Trophoblast cell (in vitro differentiated cells and primary cell): ENCODE results near the gene BCDIN3D.

Experiments used
- DNase-seq, 2 donors: peaks; one replicate each; pipeline ENCODE4 v3.0.0-alpha.2; 2016
- H2AFZ ChIP-seq: 2 replicates; pipeline ENCODE4 v1.6.1; 2013; ENCODE audit warnings: low read length, moderate library complexity, mild to moderate bottlenecking; ENCODE audit not compliant: insufficient read depth, poor library complexity
- H2AK5ac ChIP-seq: 2 replicates; pipeline ENCODE4 v1.6.1; 2013; ENCODE audit warnings: mild to moderate bottlenecking, low read length
- H2BK120ac ChIP-seq: 2 replicates; pipeline ENCODE4 v1.6.1; 2013; ENCODE audit warnings: low read length, mild to moderate bottlenecking, moderate library complexity; ENCODE audit not compliant: insufficient read depth, poor library complexity
- H2BK12ac ChIP-seq: 2 replicates; pipeline ENCODE4 v1.6.1; 2013; ENCODE audit warnings: mild to moderate bottlenecking, low read length, moderate library complexity
- H2BK5ac ChIP-seq: 2 replicates; pipeline ENCODE4 v1.6.1; 2013; ENCODE audit warnings: low read length, low read depth, moderate library complexity, mild to moderate bottlenecking; ENCODE audit not compliant: poor library complexity
- H3K14ac ChIP-seq: 2 replicates; pipeline ENCODE4 v1.6.1; 2013; ENCODE audit warnings: mild to moderate bottlenecking, low read length
- H3K18ac ChIP-seq: 2 replicates; pipeline ENCODE4 v1.6.1; 2013; ENCODE audit warnings: mild to moderate bottlenecking, low read length
- H3K23ac ChIP-seq: 2 replicates; pipeline ENCODE4 v1.6.1; 2013; ENCODE audit warnings: low read length
- H3K27ac ChIP-seq: 2 replicates; pipeline ENCODE4 v1.5.1; 2013; ENCODE audit warnings: low read depth, mild to moderate bottlenecking, inconsistent platforms, low read length, moderate library complexity
- H3K27me3 ChIP-seq: 2 replicates; pipeline ENCODE4 v1.6.1; 2013; ENCODE audit warnings: inconsistent platforms, mild to moderate bottlenecking, low read length, moderate library complexity; ENCODE audit not compliant: insufficient read depth
- H3K36me3 ChIP-seq, 2 experiments: 1 replicate in 1 of 2; 2 replicates in 1 of 2; pipeline ENCODE4 v1.6.1; 2013; ENCODE audit warnings: low read length in 2 of 2, mild to moderate bottlenecking in 2 of 2, moderate library complexity in 1 of 2; ENCODE audit not compliant: insufficient read depth in 2 of 2, control insufficient read depth in 1 of 2
- H3K4ac ChIP-seq: 2 replicates; pipeline ENCODE4 v1.6.1; 2013; ENCODE audit warnings: low read depth, mild to moderate bottlenecking, low read length, moderate library complexity
- H3K4me1 ChIP-seq, 2 experiments: 1 replicate in 1 of 2; 2 replicates in 1 of 2; pipeline ENCODE4 v1.6.1; 2013; ENCODE audit warnings: low read length in 2 of 2, mild to moderate bottlenecking in 2 of 2, moderate library complexity in 1 of 2; ENCODE audit not compliant: insufficient read depth in 2 of 2, control insufficient read depth in 1 of 2
- H3K4me2 ChIP-seq: 2 replicates; pipeline ENCODE4 v1.6.1; 2013; ENCODE audit warnings: inconsistent platforms, mild to moderate bottlenecking, low read length, moderate library complexity
- H3K4me3 ChIP-seq: 2 replicates; pipeline ENCODE4 v1.5.1; 2013; ENCODE audit warnings: mild to moderate bottlenecking, low read depth, low read length, inconsistent platforms
- H3K79me1 ChIP-seq: one replicate; pipeline ENCODE4 v1.6.1; 2013; ENCODE audit warnings: low read length
- H3K79me2 ChIP-seq: 2 replicates; pipeline ENCODE4 v1.6.1; 2013; ENCODE audit warnings: low read length, mild to moderate bottlenecking; ENCODE audit not compliant: control insufficient read depth, insufficient read depth, poor library complexity
- H3K9ac ChIP-seq: 2 replicates; pipeline ENCODE4 v1.6.1; 2013; ENCODE audit warnings: mild to moderate bottlenecking, low read length
- H3K9me3 ChIP-seq: 2 replicates; pipeline ENCODE4 v1.6.1; 2013; ENCODE audit warnings: low read depth, mild to moderate bottlenecking, control low read depth, inconsistent platforms, low read length; ENCODE audit not compliant: insufficient read depth
- H4K12ac ChIP-seq: 2 replicates; pipeline ENCODE4 v1.6.1; 2013; ENCODE audit warnings: low read depth, mild to moderate bottlenecking, low read length, moderate library complexity
- H4K8ac ChIP-seq: 2 replicates; pipeline ENCODE4 v1.6.1; 2013; ENCODE audit warnings: low read depth, mild to moderate bottlenecking, low read length, moderate library complexity
- H4K91ac ChIP-seq: one replicate; pipeline ENCODE4 v1.6.1; 2013; ENCODE audit warnings: low read depth, mild to moderate bottlenecking, low read length, moderate library complexity
- WGBS: extraction: QIAGEN DNeasy Blood & Tissue Kit; methylation state at CpG from one replicate; pipeline ENCODE4 v1.1.7; 2013; ENCODE audit warnings: missing lambda C conversion rate; ENCODE audit not compliant: insufficient read length, insufficient coverage; ENCODE audit errors: extremely low coverage; 5-methylcytosine and 5-hydroxymethylcytosine counted together

The BCDIN3D gene

DNA sequence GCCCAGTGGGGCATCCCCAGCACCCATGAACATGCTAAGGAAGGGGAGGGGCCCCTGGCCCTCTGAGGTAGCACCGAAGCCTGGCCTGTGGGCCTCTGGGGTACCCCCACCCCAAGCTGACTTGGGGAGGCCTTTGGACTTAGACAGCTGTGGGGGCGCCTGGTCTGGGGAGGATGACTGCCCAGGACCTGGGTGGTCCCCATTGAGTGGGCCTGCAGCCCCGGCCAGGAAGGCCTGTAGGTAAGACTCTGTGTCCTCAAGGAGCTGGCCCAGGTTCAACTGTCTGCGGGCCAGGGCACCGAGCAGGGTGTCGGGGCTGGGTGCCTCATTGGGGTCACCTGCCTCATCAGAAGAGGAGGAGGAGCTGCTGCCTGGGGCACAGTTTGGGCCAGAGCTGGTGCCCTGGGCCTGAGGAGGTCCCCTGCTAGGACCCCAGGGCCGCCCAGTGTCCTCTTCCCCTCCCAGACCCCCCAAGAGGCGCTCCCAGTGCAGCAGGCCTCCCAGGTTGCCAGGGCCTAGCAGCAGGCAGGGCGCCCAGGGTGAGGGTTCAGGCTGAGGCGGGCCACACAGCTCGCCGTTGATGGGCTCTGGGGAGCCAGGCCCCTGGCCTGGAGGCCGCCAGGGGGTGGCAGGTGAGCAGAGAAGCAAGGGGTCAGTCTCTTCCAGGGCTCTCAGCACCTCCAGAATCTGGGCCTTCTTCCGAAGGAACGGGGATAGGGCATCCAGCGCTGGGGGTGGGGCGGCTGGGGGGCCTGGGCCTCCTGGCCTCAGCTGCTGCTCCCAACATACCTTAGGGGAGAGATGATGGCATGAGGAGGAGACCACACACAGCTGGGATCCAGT lies 46.1 kb downstream of the BCDIN3D start:
- Histone ChIP-seq H3K79me1 (no peaks in the 10 kb centered on the region), H3K36me3 (peaks cover 74 to 77% of the 10 kb centered on the region in 2 experiments), H2BK5ac (no peak overlapping the region), H4K8ac (no peak overlapping the region), H4K91ac (no peak overlapping the region), H3K9me3 (peaks cover 3% of the 10 kb centered on the region), H3K18ac (no peak overlapping the region), H2AK5ac (no peak overlapping the region), H3K4me3 (no peak overlapping the region), H3K23ac (no peak overlapping the region), H3K79me2 (no peaks in the 10 kb centered on the region), H3K14ac (no peak overlapping the region), H3K9ac (no peak overlapping the region), H3K27ac (no peak overlapping the region), H2BK12ac (no peak overlapping the region), H2BK120ac (no peak overlapping the region), H2AFZ (no peak overlapping the region), H3K4me1 (no peaks in the 10 kb centered on the region), H3K4ac (no peak overlapping the region), H3K27me3 (no peaks in the 10 kb centered on the region), H3K4me2 (no peak overlapping the region), H4K12ac (no peak overlapping the region)
- WGBS: no CpG with 5 or more reads among the region's 17 CpGs
- no peak for DNase-seq

DNA sequence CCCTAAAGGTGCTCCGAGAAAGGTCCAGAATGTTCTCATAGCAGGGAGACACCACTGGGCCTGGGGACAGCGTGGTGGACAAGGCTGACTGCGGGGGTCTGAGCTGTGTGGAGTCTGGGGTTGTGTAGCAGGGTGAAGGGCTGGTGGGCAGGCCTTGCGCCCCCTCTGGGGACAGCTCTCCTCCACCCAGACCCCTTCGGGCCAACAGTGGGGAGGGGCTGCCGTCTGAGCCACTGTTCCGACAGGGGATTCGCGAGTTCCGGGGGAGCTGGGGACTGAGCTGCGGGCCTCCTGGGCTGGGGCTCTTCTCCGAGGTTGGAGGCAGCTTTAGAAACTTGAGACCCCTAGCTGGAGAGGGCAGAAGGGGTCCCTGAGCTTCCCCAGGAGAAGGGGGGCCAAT lies 46.8 kb downstream of the BCDIN3D start:
- WGBS: no CpG with 5 or more reads among the region's 12 CpGs
- peaks cover 2% of the 10 kb centered on the region for H3K9me3 ChIP-seq
- no peak overlapping the region for H2BK12ac ChIP-seq

GRCh38 chr12:49795654-49796105 lies 47.2 kb downstream of the BCDIN3D start:
- Histone ChIP-seq H4K91ac (no peak overlapping the region), H3K23ac (no peak overlapping the region), H3K4me1 (no peaks in the 10 kb centered on the region), H3K79me1 (no peaks in the 10 kb centered on the region), H3K4me2 (no peak overlapping the region), H3K4me3 (no peak overlapping the region), H2AFZ (no peak overlapping the region), H4K8ac (no peak overlapping the region), H3K27ac (no peak overlapping the region), H3K4ac (no peak overlapping the region), H3K79me2 (no peaks in the 10 kb centered on the region), H2BK12ac (no peak overlapping the region), H3K9ac (no peak overlapping the region), H3K9me3 (no peaks in the 10 kb centered on the region), H3K27me3 (no peaks in the 10 kb centered on the region), H2AK5ac (no peak overlapping the region), H3K18ac (no peak overlapping the region), H3K36me3 (peaks cover 69 to 73% of the 10 kb centered on the region in 2 experiments), H2BK120ac (no peak overlapping the region), H4K12ac (no peak overlapping the region), H2BK5ac (no peak overlapping the region), H3K14ac (no peak overlapping the region)
- WGBS: no CpG with 5 or more reads among the region's 12 CpGs
- DNase-seq: no peak

More for the DNA sequence above, 46.8 kb downstream of the BCDIN3D start:
- Histone ChIP-seq H3K27ac (no peak overlapping the region), H3K27me3 (no peaks in the 10 kb centered on the region), H3K9ac (no peak overlapping the region), H2BK120ac (no peak overlapping the region), H3K4ac (no peak overlapping the region), H2BK5ac (no peak overlapping the region), H4K8ac (no peak overlapping the region), H4K91ac (no peak overlapping the region), H3K23ac (no peak overlapping the region), H4K12ac (no peak overlapping the region), H3K4me2 (no peak overlapping the region), H3K79me1 (no peaks in the 10 kb centered on the region), H3K4me1 (no peaks in the 10 kb centered on the region), H3K4me3 (no peak overlapping the region), H2AK5ac (no peak overlapping the region), H3K18ac (no peak overlapping the region), H3K79me2 (no peaks in the 10 kb centered on the region), H3K14ac (no peak overlapping the region), H3K36me3 (peaks cover 73 to 76% of the 10 kb centered on the region in 2 experiments), H2AFZ (no peak overlapping the region)
- no peak for DNase-seq

DNA sequence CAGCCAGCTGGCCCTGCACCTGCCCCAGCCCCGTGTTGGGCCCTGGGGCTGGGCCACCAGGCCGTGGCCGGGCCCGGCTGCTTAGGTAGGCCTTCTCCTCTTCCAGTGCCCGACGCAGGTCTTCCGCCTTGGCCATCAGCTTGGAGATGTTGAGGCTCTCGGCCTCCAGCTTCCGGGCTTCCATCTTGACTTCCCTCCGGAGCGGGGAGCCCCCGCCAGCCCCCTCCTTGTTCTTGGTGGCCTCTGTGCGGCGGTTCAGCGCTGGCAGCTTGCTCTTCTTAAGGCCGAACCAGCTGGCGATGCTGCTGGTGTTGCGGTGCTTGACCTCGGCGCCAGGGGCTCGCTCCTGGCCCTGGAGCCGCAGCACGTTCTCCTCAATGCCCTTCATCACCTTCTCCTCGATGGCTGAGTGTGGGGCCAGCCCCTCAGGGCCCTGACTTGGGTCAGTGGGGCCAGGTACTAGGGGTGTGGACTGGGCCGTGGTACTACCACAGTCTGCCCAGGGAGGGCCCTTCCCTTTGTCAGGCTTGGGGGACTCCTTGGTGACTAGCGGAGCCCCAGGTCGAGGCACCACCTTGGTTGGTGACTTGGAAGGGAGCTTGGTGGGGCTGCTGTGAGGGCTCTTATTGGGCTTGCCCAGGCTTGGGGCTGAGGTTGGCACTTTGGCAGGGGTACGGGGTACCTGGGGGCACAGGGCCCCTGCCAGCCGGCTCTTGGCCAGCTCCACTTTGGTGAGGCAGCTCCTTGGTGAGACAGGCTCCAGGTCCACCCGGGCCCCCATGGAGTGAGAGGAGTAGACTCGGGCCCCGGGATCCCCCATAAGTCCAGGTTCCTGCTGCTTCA lies 47.9 kb downstream of the BCDIN3D start:
- H3K4me2 ChIP-seq: no peak overlapping the region
- no peak overlapping the region for H3K14ac ChIP-seq
- no peak overlapping the region for H3K9ac ChIP-seq
- no peak overlapping the region for H2BK120ac ChIP-seq
- no peak overlapping the region for H4K91ac ChIP-seq
- H2BK12ac ChIP-seq: no peak overlapping the region
- no peak overlapping the region for H2AFZ ChIP-seq
- H4K12ac ChIP-seq: no peak overlapping the region
- no peak overlapping the region for H3K27ac ChIP-seq
- WGBS: no CpG with 5 or more reads among the region's 32 CpGs
- no peaks in the 10 kb centered on the region for H3K4me1 ChIP-seq
- no peak overlapping the region for H3K23ac ChIP-seq
- peaks cover 65 to 70% of the 10 kb centered on the region in 2 experiments for H3K36me3 ChIP-seq
- no peaks in the 10 kb centered on the region for H3K9me3 ChIP-seq
- no peak overlapping the region for H3K18ac ChIP-seq
- H3K4ac ChIP-seq: no peak overlapping the region
- no peaks in the 10 kb centered on the region for H3K79me1 ChIP-seq
- no peak for DNase-seq
- H4K8ac ChIP-seq: no peak overlapping the region
- no peak overlapping the region for H2AK5ac ChIP-seq
- H3K27me3 ChIP-seq: no peaks in the 10 kb centered on the region
- H3K4me3 ChIP-seq: no peak overlapping the region
- H2BK5ac ChIP-seq: no peak overlapping the region
- H3K79me2 ChIP-seq: no peaks in the 10 kb centered on the region
